ENCODE data around the gene FASTKD3.

The FASTKD3 gene

GRCh38 chr5:7881091-7881490 lies 12.3 kb upstream of the FASTKD3 start:
- in situ Hi-C loops (cut with MboI; ENCODE audit: low sequenced_read_pairs): no loop called here

DNA sequence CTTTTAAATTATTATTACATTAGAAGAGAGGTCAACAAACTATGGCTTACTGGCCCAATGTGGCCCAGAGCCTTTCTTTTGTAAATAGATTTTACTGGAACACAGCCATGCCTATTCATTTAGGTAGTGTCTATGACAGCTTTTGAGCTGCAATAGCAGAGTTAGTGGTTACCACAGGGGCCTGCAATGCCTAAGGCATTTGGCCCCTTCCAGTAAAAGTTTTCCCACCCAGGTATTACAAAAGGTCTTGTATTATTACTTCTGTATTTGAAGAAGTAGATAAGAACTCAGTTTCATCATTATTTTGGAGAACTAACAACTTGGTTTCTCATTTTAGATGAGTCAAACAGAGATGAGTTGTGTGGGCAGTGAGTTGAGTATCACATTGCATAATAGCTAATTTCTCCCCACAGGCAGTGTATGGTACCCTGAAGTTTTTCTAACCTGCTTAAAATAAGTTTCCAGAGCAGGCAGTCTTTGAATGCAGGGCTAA lies 9.6 kb upstream of the FASTKD3 start:
- in situ Hi-C loops (cut with MboI; ENCODE audit: low sequenced_read_pairs): no loop called here

DNA sequence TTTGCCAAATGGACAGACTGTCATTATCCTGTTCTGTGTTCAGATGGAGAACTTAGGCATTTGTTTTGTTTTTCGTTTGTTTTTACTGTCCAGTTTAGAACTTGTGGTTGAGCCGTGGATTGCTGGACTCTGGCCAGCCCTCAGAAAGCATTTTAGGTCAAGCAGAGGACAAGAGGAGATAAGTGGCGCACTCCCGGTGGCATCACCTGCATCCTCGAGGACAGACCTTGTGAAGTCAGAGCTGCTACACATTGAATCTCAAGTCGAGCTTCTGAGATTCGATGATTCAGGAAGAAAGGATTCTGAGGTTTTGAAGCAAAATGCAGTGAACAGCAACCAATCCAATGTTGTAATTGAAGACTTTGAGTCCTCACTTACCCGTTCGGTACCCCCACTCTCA lies 9.0 kb upstream of the FASTKD3 start:
- in situ Hi-C loops (cut with MboI; ENCODE audit: low sequenced_read_pairs): no loop called here

DNA sequence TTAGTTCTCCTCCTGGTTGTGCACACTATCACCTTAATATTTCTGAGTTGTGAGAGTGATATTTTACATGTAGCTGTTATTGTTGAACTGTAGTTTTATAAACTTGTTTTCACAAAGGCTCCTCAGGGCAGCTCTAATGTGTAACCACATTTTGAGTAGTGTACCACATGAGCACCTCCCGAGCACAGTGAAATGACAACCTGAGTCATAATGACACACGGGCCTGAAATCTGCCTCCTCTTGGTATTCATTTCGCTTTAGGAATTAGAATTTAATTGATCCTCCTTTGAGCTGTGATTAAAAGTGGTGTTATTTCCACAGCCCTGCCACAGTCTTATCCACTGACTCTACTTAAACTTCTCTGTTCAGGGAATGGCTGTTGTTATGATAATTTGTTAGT lies 8.0 kb upstream of the FASTKD3 start:
- in situ Hi-C loops (cut with MboI; ENCODE audit: low sequenced_read_pairs): no loop called here

- in situ Hi-C loops (cut with MboI; ENCODE audit: low sequenced_read_pairs): no loop called here
Measured at GRCh38 chr5:7875151-7875550, 6.3 kb upstream of the FASTKD3 start.

- in situ Hi-C loops (cut with MboI; ENCODE audit: low sequenced_read_pairs): no loop called here
Measured at GRCh38 chr5:7874639-7875038, 5.8 kb upstream of the FASTKD3 start.

DNA sequence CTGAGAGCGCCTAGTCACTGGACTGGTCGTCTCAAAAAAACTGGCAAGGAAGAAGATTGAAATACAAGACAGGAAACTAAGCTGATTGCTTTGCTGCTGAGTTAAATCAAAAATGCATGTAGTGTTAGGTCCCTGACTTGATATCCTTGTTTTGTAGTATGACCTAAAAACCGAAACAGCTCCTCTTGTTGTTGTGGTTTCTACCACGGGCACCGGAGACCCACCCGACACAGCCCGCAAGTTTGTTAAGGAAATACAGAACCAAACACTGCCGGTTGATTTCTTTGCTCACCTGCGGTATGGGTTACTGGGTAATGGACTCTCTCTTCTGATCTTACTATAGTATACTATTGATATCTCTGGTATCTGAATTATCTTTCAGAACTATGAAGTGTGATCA lies 4.4 kb upstream of the FASTKD3 start:
- in situ Hi-C loops (cut with MboI; ENCODE audit: low sequenced_read_pairs): no loop called here

DNA sequence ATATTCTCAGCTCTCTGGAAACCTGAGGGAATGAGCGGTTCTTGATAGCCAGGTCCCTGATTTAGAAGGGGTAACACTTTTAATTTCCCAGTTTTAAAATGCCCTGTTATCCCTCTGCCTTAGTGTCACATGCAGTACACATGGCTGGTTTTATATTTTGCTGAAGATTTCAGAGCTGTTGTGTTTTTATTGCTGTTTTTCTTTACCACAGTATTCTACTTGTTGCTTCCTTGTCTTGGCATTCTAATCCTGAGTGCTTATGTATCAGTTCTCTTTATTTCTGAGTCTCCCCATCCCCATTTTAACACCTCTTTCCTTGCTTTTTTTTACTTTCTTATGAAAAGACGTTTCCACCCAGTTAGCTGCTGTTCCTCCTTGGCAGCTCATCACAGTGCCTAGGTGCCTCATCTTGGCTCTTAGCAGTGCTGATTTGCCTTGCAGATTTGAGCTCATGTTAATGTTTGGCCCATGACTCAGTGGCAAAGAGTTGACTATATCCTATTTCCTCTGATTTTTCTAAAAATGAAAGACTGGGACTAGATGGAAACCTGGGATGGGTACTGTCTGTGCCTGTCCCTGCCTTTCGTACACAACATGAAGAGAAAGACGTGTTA lies 3.8 kb upstream of the FASTKD3 start:
- in situ Hi-C loops (cut with MboI; ENCODE audit: low sequenced_read_pairs): no loop called here

DNA sequence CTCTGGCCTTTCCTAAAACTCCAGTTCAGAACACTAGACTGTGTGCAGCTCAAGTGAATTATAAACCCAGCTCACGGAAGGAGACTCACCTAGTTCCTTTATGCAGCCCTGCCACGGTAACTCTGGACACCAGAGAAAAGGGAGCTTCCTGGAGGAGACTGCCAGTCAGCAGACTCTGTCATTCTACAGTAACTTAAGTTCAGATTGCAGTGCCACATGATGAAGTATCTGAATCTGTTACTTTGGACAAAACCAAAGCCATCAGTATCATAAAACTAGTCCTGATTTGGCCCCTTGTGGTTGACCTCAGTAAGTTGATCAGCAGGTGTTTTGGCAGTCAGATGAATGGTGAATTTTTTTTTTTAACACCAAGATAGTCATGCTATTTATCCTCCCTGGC lies 2.8 kb upstream of the FASTKD3 start:
- in situ Hi-C loops (cut with MboI; ENCODE audit: low sequenced_read_pairs): no loop called here

GRCh38 chr5:7869474-7870136 lies 774 bp upstream of the FASTKD3 start:
- in situ Hi-C loops (cut with MboI; ENCODE audit: low sequenced_read_pairs): no loop called here

DNA sequence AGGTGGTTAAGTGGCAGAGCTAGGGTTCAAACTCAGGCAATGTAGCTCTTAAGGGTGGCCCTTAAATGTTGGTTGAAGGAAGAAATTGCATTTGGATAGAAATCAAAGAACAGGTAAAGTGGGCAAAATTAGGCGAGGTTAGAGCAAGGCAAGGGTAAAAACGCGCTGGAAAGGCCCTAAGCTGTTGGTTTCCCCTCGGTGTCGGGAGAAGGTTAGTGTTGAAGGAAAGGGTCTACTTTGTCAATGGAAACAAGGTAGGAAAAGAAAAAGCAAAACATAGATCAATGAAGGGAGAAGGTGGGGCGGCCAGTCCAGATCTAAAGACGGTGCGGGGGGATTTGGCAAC lies 431 bp downstream of the FASTKD3 start:
- in situ Hi-C loops (cut with MboI; ENCODE audit: low sequenced_read_pairs): no loop called here

GRCh38 chr5:7867260-7867659 lies 1.6 kb downstream of the FASTKD3 start:
- in situ Hi-C loops (cut with MboI; ENCODE audit: low sequenced_read_pairs): no loop called here

- in situ Hi-C loops (cut with MboI; ENCODE audit: low sequenced_read_pairs): no loop called here
Measured at GRCh38 chr5:7866196-7866595, 2.6 kb downstream of the FASTKD3 start.

GRCh38 chr5:7857926-7858632 lies 10.8 kb downstream of the FASTKD3 start:
- in situ Hi-C loops (cut with MboI; ENCODE audit: low sequenced_read_pairs): no loop called here

- in situ Hi-C loops (cut with MboI; ENCODE audit: low sequenced_read_pairs): no loop called here
Measured at GRCh38 chr5:7857361-7857760, 11.5 kb downstream of the FASTKD3 start.

DNA sequence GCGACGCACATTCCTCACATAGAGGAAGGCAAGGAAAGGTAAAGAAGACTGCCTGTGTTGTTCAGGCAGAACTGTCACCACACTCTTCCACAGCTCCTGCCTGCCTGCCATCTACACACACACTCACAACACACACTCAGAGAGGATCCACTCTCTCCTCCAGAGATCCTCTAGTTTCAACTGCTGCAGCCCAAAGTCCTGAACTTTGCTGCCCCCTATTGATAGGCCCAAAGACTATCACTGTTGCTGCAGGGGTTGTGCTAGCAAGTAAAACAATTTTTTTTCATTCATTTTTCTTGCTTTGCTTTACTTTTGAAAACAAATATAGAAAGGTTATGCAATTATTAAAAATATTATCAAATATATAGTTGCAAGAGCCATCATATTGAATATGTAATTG lies 12.0 kb downstream of the FASTKD3 start:
- in situ Hi-C loops (cut with MboI; ENCODE audit: low sequenced_read_pairs): no loop called here

DNA sequence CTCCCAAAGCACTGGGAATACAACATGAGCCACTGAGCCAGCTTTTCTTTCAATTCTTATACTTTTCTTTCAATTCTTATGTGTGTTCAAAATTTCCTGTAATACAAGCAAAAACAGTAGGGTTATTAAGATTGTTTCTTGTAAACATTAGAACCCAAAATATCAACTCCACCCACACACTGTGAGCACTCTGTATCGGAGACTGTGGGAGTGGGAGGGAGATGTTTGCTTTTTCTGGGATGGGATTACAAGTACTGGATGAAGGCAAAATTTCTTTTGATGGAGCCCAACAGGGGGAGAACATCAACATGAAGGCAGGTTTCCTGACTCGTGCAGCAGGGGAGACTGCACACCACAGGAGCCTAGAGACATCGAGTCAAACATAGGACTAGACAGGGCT lies 13.2 kb downstream of the FASTKD3 start:
- in situ Hi-C loops (cut with MboI; ENCODE audit: low sequenced_read_pairs): no loop called here

DNA sequence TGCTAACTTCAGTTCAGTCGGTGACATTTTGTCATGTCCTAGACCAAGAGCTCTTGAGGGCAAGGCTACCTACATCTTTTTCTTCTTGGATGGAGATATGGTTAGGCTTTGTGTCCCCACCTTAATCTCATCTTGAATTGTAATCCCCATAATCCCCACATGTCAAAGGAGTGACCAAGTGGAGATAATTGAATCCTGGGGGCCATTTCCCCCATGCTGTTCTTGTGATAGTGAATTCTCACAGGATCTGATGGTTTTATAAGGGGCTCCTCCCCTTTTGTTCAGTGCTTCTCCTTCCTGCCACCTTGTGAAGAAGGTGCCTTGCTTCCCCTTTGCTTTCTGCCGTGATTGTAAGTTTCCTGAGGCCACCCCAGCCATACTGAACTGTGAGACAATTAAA lies 15.8 kb downstream of the FASTKD3 start:
- in situ Hi-C loops (cut with MboI; ENCODE audit: low sequenced_read_pairs): no loop called here

GRCh38 chr5:7852542-7852941 lies 16.3 kb downstream of the FASTKD3 start:
- in situ Hi-C loops (cut with MboI; ENCODE audit: low sequenced_read_pairs): no loop called here

DNA sequence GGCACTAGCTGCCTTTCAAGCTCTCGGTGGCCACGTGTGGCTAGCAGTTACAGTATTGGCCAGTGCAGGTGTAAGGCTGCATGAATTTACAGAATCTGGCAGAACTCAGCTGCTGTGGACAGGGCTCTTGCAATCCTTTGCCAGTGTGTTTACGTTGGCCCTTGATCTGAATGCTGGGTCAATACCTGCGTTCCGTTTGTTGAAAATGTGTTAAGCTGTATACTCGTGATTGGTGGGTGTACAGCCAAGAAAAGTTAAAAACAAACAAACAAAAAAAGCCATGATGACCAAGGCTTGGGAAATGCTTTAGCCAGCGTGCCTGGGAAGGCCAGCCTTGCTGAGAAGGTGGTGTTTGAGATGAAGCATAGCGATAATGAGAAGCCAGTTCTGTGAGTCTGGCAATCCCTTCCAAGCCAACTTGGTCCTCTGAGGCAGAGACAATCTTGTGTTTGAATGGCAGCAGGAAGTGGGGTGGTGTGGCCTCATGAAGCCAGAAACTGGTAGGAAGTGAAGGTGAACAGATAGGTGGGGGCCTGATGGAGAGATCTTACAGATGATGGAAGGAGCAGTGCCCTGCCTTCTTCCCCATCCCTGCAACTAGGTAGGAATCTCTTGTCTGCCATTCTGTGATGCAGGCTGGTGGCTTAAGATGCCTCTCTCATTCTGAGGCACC lies 17.1 kb downstream of the FASTKD3 start:
- in situ Hi-C loops (cut with MboI; ENCODE audit: low sequenced_read_pairs): no loop called here

DNA sequence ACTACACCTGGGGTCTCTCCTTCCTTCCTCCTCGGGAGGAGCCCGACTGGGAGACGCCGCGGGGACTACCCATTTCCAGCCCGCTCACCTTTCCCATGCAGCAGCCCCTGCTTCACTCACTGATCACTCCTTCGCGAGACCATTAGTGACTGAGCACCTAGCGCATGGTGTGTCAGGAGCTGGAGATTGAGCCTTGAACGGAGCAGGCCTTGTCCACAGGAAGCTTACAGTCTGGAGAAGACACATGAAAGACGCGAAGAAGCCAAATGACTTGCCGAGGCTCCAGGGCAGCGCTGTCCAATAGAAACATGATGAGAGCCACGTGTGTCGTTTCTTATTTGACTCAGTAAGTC lies 17.6 kb downstream of the FASTKD3 start:
- in situ Hi-C loops (cut with MboI; ENCODE audit: low sequenced_read_pairs): no loop called here
